ENCODE results near the gene EHMT1. TPM values are rescaled to one million over a fixed set of nuclear protein-coding genes. Genes with fewer than 3 reads are reported as not detected.

The EHMT1 gene
- total RNA-seq, 2 donors from 2014 or later: 137 to 139 TPM

DNA sequence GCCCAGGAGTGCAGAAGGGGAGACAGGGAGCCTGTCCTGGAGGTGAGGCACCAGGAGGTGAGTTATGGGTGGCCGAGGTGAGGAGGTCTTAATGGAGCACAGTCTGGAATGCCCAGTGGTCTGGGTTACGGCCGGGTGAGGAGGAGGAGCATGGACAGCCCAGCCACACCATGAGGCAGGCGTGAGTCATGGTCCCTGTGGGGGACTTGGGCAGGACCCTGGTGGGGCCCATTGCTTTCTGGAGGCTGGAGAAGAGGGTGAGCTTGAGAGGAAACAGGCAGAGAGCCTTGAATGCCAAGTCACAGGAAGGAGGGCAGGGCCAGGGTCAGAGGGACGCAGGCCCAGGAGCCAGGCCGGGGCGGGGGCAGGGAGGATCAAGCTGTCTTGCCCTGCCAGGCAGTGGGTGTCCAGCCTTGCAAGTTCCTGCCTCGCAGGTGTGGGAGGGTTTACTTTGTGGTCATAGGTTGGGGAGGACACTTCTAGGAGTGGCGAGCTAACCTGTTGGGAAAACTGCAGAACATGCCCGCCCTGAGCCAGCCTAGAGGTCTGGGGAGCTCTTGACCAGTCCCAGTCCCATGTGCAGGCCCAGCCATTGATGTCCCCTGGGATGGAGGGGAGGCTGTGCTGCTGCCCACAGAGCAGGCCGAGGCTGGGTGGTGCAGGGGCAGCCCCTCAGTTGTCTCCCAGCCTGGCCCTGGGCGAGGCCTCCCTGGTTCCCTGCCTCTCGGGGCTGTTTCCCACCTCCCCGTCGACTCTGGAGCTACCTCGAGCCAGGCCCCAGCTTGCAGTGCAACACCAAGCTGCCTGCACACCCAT is 261.6 kb downstream of the EHMT1 start:
- Histone ChIP-seq H3K4me3 (ENCODE audit: low read length) (no peak overlapping the region), H3K9me3 (ENCODE audit: control insufficient read depth, low read length) (no peaks in the 10 kb centered on the region), H3K4me1 (ENCODE audit: control insufficient read depth, insufficient read depth, low read length) (no peaks in the 10 kb centered on the region), H3K36me3 (ENCODE audit: control insufficient read depth, insufficient read depth, low read length) (no peaks in the 10 kb centered on the region), H3K27ac (ENCODE audit: low read depth, low read length) (no peak overlapping the region), H3K9ac (ENCODE audit: extremely low read depth, low read length, poor library complexity, severe bottlenecking) (no peak overlapping the region), H3K27me3 (ENCODE audit: control insufficient read depth, insufficient read depth, low read length, poor library complexity, severe bottlenecking) (peaks cover 10% of the 10 kb centered on the region)
- H3K9me3 Mint-ChIP-seq: no peaks in the 10 kb centered on the region
- TF ChIP-seq, protein P1, sequence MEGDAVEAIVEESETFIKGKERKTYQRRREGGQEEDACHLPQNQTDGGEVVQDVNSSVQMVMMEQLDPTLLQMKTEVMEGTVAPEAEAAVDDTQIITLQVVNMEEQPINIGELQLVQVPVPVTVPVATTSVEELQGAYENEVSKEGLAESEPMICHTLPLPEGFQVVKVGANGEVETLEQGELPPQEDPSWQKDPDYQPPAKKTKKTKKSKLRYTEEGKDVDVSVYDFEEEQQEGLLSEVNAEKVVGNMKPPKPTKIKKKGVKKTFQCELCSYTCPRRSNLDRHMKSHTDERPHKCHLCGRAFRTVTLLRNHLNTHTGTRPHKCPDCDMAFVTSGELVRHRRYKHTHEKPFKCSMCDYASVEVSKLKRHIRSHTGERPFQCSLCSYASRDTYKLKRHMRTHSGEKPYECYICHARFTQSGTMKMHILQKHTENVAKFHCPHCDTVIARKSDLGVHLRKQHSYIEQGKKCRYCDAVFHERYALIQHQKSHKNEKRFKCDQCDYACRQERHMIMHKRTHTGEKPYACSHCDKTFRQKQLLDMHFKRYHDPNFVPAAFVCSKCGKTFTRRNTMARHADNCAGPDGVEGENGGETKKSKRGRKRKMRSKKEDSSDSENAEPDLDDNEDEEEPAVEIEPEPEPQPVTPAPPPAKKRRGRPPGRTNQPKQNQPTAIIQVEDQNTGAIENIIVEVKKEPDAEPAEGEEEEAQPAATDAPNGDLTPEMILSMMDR (conservative IDR thresholded peaks at IDR 0.05): no peak
- H3K27me3 Mint-ChIP-seq (ENCODE audit: insufficient read depth): peaks cover 18% of the 10 kb centered on the region
- H3K4me3 Mint-ChIP-seq: no peak overlapping the region
- no peak for DNase-seq
- H3K4me1 Mint-ChIP-seq: no peaks in the 10 kb centered on the region
- WGBS, 2 experiments (ENCODE audit: insufficient coverage in 1 of 2, insufficient read length in 1 of 2): 81 to 92% methylated on average over 9 to 16 of the region's 16 CpGs
- no peaks in the 10 kb centered on the region for H3K36me3 Mint-ChIP-seq (ENCODE audit: low read depth)
- no peak overlapping the region for H3K27ac Mint-ChIP-seq

DNA sequence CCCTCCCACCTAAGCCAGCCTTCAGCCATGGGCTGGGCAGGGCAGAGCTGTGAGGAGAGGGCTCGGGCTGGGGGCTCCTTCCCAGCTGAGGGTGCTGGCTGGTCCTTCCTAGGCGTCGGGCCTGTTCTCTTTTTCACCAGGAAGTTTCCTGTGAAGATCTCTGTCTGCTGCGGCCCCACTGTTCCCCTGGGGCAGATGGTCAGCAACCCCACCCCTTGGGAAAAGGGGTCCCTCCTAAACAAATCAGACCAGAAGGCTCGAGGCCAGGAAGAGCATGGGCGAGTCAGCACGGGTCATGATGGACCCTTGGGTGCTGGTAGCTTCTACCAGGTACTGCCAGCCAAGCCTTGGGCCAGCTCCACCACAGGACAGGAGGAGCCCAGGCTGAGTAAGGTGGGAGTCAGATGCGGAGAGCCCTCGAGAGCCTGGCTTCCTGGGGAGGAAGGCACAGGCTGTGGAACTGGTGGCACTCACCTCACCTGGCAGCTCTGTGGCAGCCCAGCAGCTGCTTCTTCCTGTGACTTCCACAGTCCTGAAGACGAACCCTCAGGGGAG is 262.2 kb downstream of the EHMT1 start:
- H3K27me3 Mint-ChIP-seq (ENCODE audit: insufficient read depth): peaks cover 11% of the 10 kb centered on the region
- TF ChIP-seq, protein P1 (conservative IDR thresholded peaks at IDR 0.05): no peak
- Histone ChIP-seq H3K4me3 (ENCODE audit: low read length) (no peak overlapping the region), H3K9me3 (ENCODE audit: control insufficient read depth, low read length) (no peaks in the 10 kb centered on the region), H3K9ac (ENCODE audit: extremely low read depth, low read length, poor library complexity, severe bottlenecking) (no peak overlapping the region), H3K36me3 (ENCODE audit: control insufficient read depth, insufficient read depth, low read length) (no peaks in the 10 kb centered on the region), H3K27me3 (ENCODE audit: control insufficient read depth, insufficient read depth, low read length, poor library complexity, severe bottlenecking) (peaks cover 7% of the 10 kb centered on the region), H3K27ac (ENCODE audit: low read depth, low read length) (no peak overlapping the region), H3K4me1 (ENCODE audit: control insufficient read depth, insufficient read depth, low read length) (no peaks in the 10 kb centered on the region)
- no peak overlapping the region for H3K4me3 Mint-ChIP-seq
- H3K9me3 Mint-ChIP-seq: no peaks in the 10 kb centered on the region
- H3K36me3 Mint-ChIP-seq (ENCODE audit: low read depth): no peaks in the 10 kb centered on the region
- WGBS, 2 experiments (ENCODE audit: insufficient coverage in 1 of 2, insufficient read length in 1 of 2): 69 to 77% methylated on average over 2 to 10 of the region's 10 CpGs
- no peak for DNase-seq
- no peak overlapping the region for H3K27ac Mint-ChIP-seq
- no peaks in the 10 kb centered on the region for H3K4me1 Mint-ChIP-seq

DNA sequence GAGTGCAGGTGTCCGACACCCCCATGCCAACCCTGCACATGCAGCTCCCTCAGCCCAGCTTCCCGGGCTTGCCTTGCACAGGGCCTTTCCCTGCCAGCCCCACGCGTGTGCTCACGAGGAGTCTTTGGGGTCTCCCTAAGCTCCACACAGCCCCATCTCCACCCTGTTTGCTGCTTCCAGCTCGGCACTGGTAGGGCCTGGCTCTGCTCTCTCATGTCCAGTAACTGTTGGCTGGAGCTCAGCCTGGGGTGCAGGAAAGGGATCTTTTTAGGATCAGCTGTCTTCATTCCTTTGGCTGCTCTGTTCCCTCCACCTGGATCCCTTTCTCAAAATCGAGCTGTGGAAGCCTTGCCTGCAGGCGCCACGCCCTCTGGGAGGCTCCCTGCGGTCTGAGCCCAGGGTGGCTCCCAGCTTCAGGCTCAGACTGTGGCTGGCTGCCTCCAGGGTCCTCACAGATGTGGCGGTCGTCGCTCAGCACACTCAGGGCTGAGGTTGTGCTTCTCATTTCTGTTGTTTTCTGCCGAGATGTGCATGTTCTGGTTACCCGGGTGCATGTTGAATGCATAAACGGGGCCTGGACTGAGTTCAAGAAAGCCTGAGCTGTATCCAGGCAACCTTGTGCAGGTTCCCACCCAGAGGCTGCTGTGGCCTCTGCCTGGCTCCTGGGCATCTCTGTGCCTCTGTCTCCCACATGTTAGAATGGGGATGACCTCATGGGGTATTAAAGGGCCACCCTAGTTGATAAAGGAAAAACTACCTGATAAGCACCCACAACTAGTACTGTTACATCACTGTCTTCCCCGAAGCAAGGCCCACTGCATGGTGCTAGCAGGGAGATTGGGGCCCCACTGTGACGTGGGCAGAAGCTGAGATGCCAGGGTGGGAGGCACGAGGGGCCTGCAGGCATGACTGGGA is 263.0 kb downstream of the EHMT1 start:
- no peak overlapping the region for H3K4me3 Mint-ChIP-seq
- no peak overlapping the region for H3K9ac ChIP-seq (ENCODE audit: extremely low read depth, low read length, poor library complexity, severe bottlenecking)
- no peaks in the 10 kb centered on the region for H3K27me3 ChIP-seq (ENCODE audit: control insufficient read depth, insufficient read depth, low read length, poor library complexity, severe bottlenecking)
- H3K36me3 Mint-ChIP-seq (ENCODE audit: low read depth): peaks cover 2% of the 10 kb centered on the region
- H3K9me3 Mint-ChIP-seq: peaks cover 2% of the 10 kb centered on the region
- TF ChIP-seq, protein P1 (conservative IDR thresholded peaks at IDR 0.05): no peak
- H3K27ac ChIP-seq (ENCODE audit: low read depth, low read length): no peak overlapping the region
- H3K27me3 Mint-ChIP-seq (ENCODE audit: insufficient read depth): peaks cover 3% of the 10 kb centered on the region
- no peaks in the 10 kb centered on the region for H3K9me3 ChIP-seq (ENCODE audit: control insufficient read depth, low read length)
- no peaks in the 10 kb centered on the region for H3K4me1 ChIP-seq (ENCODE audit: control insufficient read depth, insufficient read depth, low read length)
- no peak overlapping the region for H3K4me3 ChIP-seq (ENCODE audit: low read length)
- 72 to 80% methylated on average over 14 to 19 of the region's 19 CpGs for WGBS, 2 experiments (ENCODE audit: insufficient coverage in 1 of 2, insufficient read length in 1 of 2)
- no peak overlapping the region for H3K27ac Mint-ChIP-seq
- H3K36me3 ChIP-seq (ENCODE audit: control insufficient read depth, insufficient read depth, low read length): no peaks in the 10 kb centered on the region
- no peak for DNase-seq
- H3K4me1 Mint-ChIP-seq: no peaks in the 10 kb centered on the region
